GM13976 (cell line): ENCODE measurements around the gene NMNAT3.

ENCODE experiments used
- DNase-seq: peaks from one replicate; pipeline ENCODE4 v3.0.0; 2012; ENCODE audit warnings: low spot score
- CTCF ChIP-seq: IDR thresholded peaks from 2 replicates; pipeline ENCODE4 v1.5.1; 2012; ENCODE audit warnings: borderline replicate concordance, mild to moderate bottlenecking; ENCODE audit not compliant: insufficient read depth; ENCODE audit errors: extremely low read depth, missing control alignments, control extremely low read depth
- in situ Hi-C: fragments of 300-500 bp; cut with MboI; formaldehyde crosslinking; loops from one replicate; pipeline ENCODE4 v1.12.0; 2022; ENCODE audit warnings: low sequenced_read_pairs, mixed read lengths, inconsistent platforms; ENCODE audit not compliant: unreplicated experiment

The NMNAT3 gene

GRCh38 chr3:139519998-139520737, 157.6 kb downstream of the NMNAT3 start:
- DNase-seq: peak; percentile 44
- in situ Hi-C loops: no loop called here
- peak; percentile 42 for TF ChIP-seq CTCF

- TF ChIP-seq CTCF: no peak
- DNase-seq: no peak
- in situ Hi-C loops: no loop called here
Measured at GRCh38 chr3:139518926-139519842, 158.6 kb downstream of the NMNAT3 start.

- DNase-seq: no peak
- in situ Hi-C loops: no loop called here
- TF ChIP-seq CTCF: no peak
Measured at GRCh38 chr3:139518306-139518705, 159.5 kb downstream of the NMNAT3 start.

GRCh38 chr3:139517321-139518065, 160.3 kb downstream of the NMNAT3 start:
- TF ChIP-seq CTCF: no peak
- DNase-seq: no peak
- in situ Hi-C loops: no loop called here

- DNase-seq: no peak
- in situ Hi-C loops: no loop called here
- no peak for TF ChIP-seq CTCF
Measured at GRCh38 chr3:139514741-139515140, 163.0 kb downstream of the NMNAT3 start.
